ENCODE results near the gene KCNV2. TPM values are rescaled to one million over a fixed set of nuclear protein-coding genes. Genes with fewer than 3 reads are reported as not detected.

KCNV2 gene
- polyA plus RNA-seq, 1 experiment = not detected

GRCh38 chr9:2725126-2725525 is 7.8 kb downstream of the KCNV2 start:
- Histone ChIP-seq H3K4me3 (ENCODE audit: low read depth, low read length) (no peak overlapping the region), H3K36me3 (ENCODE audit: control insufficient read depth, insufficient read depth, low read length) (no peaks in the 10 kb centered on the region), H3K27me3 (ENCODE audit: control insufficient read depth, insufficient read depth, low read length) (no peaks in the 10 kb centered on the region)
- DNase-seq (ENCODE audit: low read depth) = no peak
- POLR2A ChIA-PET = no interaction called here
- TF ChIP-seq CTCF (IDR thresholded peaks at IDR 0.05; ENCODE audit: insufficient read depth, low read depth, low read length) = no peak
- CTCF ChIA-PET = interaction anchor here (1.4 to 1.9 kb wide), 3 partner anchors 14 to 593 kb away, joined by 5 to 8 read pairs (median 5); no protein-coding TSS in a partner anchor

- no peak for DNase-seq (ENCODE audit: low read depth)
- ChIA-PET POLR2A (no interaction called here), CTCF (no interaction called here)
- no peak overlapping the region for H3K4me3 ChIP-seq (ENCODE audit: low read depth, low read length)
- no peaks in the 10 kb centered on the region for H3K27me3 ChIP-seq (ENCODE audit: control insufficient read depth, insufficient read depth, low read length)
- H3K36me3 ChIP-seq (ENCODE audit: control insufficient read depth, insufficient read depth, low read length) = no peaks in the 10 kb centered on the region
- TF ChIP-seq CTCF (IDR thresholded peaks at IDR 0.05; ENCODE audit: insufficient read depth, low read depth, low read length) = no peak
Measured at GRCh38 chr9:2725898-2726649, 8.8 kb downstream of the KCNV2 start.

- ChIA-PET POLR2A (no interaction called here), CTCF (interaction anchor here (1.1 to 2.6 kb wide), 6 partner anchors 10 to 595 kb away, joined by 3 to 8 read pairs (median 5); partner anchors contain the start of gene KCNV2)
- Histone ChIP-seq H3K36me3 (ENCODE audit: control insufficient read depth, insufficient read depth, low read length) (no peaks in the 10 kb centered on the region), H3K27me3 (ENCODE audit: control insufficient read depth, insufficient read depth, low read length) (no peaks in the 10 kb centered on the region), H3K4me3 (ENCODE audit: low read depth, low read length) (no peak overlapping the region)
- no peak for TF ChIP-seq CTCF (IDR thresholded peaks at IDR 0.05; ENCODE audit: insufficient read depth, low read depth, low read length)
- DNase-seq (ENCODE audit: low read depth) = no peak
Measured at GRCh38 chr9:2726650-2727340, 9.5 kb downstream of the KCNV2 start.

- POLR2A ChIA-PET = no interaction called here
- no peaks in the 10 kb centered on the region for H3K36me3 ChIP-seq (ENCODE audit: control insufficient read depth, insufficient read depth, low read length)
- no peaks in the 10 kb centered on the region for H3K27me3 ChIP-seq (ENCODE audit: control insufficient read depth, insufficient read depth, low read length)
- DNase-seq (ENCODE audit: low read depth) = no peak
- no peak overlapping the region for H3K4me3 ChIP-seq (ENCODE audit: low read depth, low read length)
- no peak for TF ChIP-seq CTCF (IDR thresholded peaks at IDR 0.05; ENCODE audit: insufficient read depth, low read depth, low read length)
- CTCF ChIA-PET = interaction anchor here (0.7 to 2.6 kb wide), 17 partner anchors 9 to 599 kb away, joined by 3 to 8 read pairs (median 4); partner anchors contain the start of gene KCNV2
Measured at GRCh38 chr9:2727374-2727773, 10.1 kb downstream of the KCNV2 start.

GRCh38 chr9:2727966-2728613 is 10.8 kb downstream of the KCNV2 start:
- POLR2A ChIA-PET = interaction anchor here (0.8 kb wide), 1 partner anchor 116 kb away, joined by 4 read pairs; the partner anchor contains the start of gene PUM3
- H3K4me3 ChIP-seq (ENCODE audit: low read depth, low read length) = no peak overlapping the region
- no peaks in the 10 kb centered on the region for H3K27me3 ChIP-seq (ENCODE audit: control insufficient read depth, insufficient read depth, low read length)
- TF ChIP-seq CTCF (IDR thresholded peaks at IDR 0.05; ENCODE audit: insufficient read depth, low read depth, low read length) = peak; percentile 72
- H3K36me3 ChIP-seq (ENCODE audit: control insufficient read depth, insufficient read depth, low read length) = no peaks in the 10 kb centered on the region
- DNase-seq (ENCODE audit: low read depth) = peak; percentile 26
- CTCF ChIA-PET = interaction anchor here (0.7 to 2.6 kb wide), 26 partner anchors 9 to 599 kb away, joined by 3 to 8 read pairs (median 4); partner anchors contain the start of genes KCNV2 and PUM3

Measured in BJ (cell line).